H1 (cell line): ENCODE results near the gene MAPT. TPM values are rescaled to one million over a fixed set of nuclear protein-coding genes. Genes with fewer than 3 reads are reported as not detected.
A peak's percentile ranks its signal among the peaks of the same experiment; 100 is the strongest.

ENCODE experiments used
- CTCF ChIA-PET: fragments of 300-600 bp; sonication (Branson Sonifier 250); formaldehyde crosslinking; loops from one replicate; lab custom pipeline; 2021; ENCODE audit not compliant: partially characterized antibody; lab: Charles Lee
- POLR2A ChIA-PET: fragments of 300-600 bp; sonication (Branson Sonifier 250); formaldehyde crosslinking; loops from one replicate; lab custom pipeline; 2021; ENCODE audit warnings: inconsistent platforms; ENCODE audit not compliant: partially characterized antibody; lab: Charles Lee
- DNase-seq, 2 experiments: peaks; one replicate each; pipeline versions ENCODE4 v3.0.0 to v3.0.0-alpha.2; 2010 to 2022; ENCODE audit warnings: low spot score in 2 of 2, low read depth in 1 of 2, mixed read lengths in 1 of 2
- FAIRE-seq: peaks from 2 replicates; lab custom pipeline; 2011; peaks lifted over from hg19 to GRCh38; lab: Jason Lieb, UNC
- H2AFZ ChIP-seq: 2 replicates; pipeline ENCODE4 v1.8.1; 2012; ENCODE audit warnings: low read length, inconsistent platforms
- H2AK5ac ChIP-seq: 2 replicates; pipeline ENCODE4 v1.6.1; 2013; ENCODE audit warnings: low read depth, low read length
- H2BK120ac ChIP-seq: replicated peaks from 2 replicates; pipeline ENCODE3; 2013; ENCODE audit warnings: low read depth, low read length, inconsistent platforms
- H2BK12ac ChIP-seq: 2 replicates; pipeline ENCODE4 v1.6.1; 2013; ENCODE audit warnings: low read depth, low read length
- H2BK15ac ChIP-seq: 2 replicates; pipeline ENCODE4 v1.6.1; 2013; ENCODE audit warnings: low read length
- H2BK20ac ChIP-seq: 2 replicates; pipeline ENCODE4 v1.6.1; 2013; ENCODE audit warnings: low read length
- H2BK5ac ChIP-seq: 2 replicates; pipeline ENCODE4 v1.6.1; 2013; ENCODE audit warnings: low read depth, low read length
- H3K14ac ChIP-seq: 2 replicates; pipeline ENCODE4 v1.6.1; 2013; ENCODE audit warnings: inconsistent platforms; ENCODE audit not compliant: insufficient read length
- H3K18ac ChIP-seq: 2 replicates; pipeline ENCODE4 v1.6.1; 2013; ENCODE audit warnings: low read length; ENCODE audit errors: extremely low read depth
- H3K23ac ChIP-seq: 2 replicates; pipeline ENCODE4 v1.6.1; 2013; ENCODE audit warnings: inconsistent platforms; ENCODE audit not compliant: insufficient read length
- H3K23me2 ChIP-seq: 2 replicates; pipeline ENCODE4 v1.6.1; 2013; ENCODE audit warnings: low read depth, low read length
- H3K27ac ChIP-seq: 2 replicates; pipeline ENCODE4 v1.6.1; 2011; ENCODE audit warnings: low read depth, low read length, inconsistent platforms
- H3K27me3 ChIP-seq, 4 experiments: replicated peaks in 1 of 4; 1 replicate in 1 of 4; 2 replicates in 3 of 4; pipeline versions ENCODE4 v1.6.1 to v1.8.1; 2011 to 2013; ENCODE audit warnings: low read length in 3 of 4, mild to moderate bottlenecking in 3 of 4, inconsistent platforms in 2 of 4, mixed read lengths in 2 of 4, moderate library complexity in 1 of 4; ENCODE audit not compliant: control insufficient read depth in 3 of 4, insufficient read depth in 3 of 4; ENCODE audit errors: extremely low read depth in 1 of 4
- H3K36me3 ChIP-seq, 4 experiments: 2 replicates each; pipeline versions ENCODE4 v1.6.1 to v1.8.1; 2011 to 2013; ENCODE audit warnings: mild to moderate bottlenecking in 4 of 4, low read length in 3 of 4, moderate library complexity in 2 of 4, control low read depth in 1 of 4, inconsistent platforms in 1 of 4; ENCODE audit not compliant: insufficient read depth in 4 of 4, control insufficient read depth in 2 of 4
- H3K4ac ChIP-seq: replicated peaks from 2 replicates; pipeline ENCODE3; 2013; ENCODE audit warnings: low read length, low read depth, mixed read lengths, inconsistent platforms; ENCODE audit not compliant: insufficient read length
- H3K4me1 ChIP-seq, 4 experiments: replicated peaks in 1 of 4; 1 replicate in 1 of 4; 2 replicates in 3 of 4; pipeline versions ENCODE4 v1.6.1 to v1.8.1; 2011 to 2013; ENCODE audit warnings: low read length in 3 of 4, inconsistent platforms in 2 of 4, mixed read lengths in 1 of 4; ENCODE audit not compliant: insufficient read depth in 4 of 4, control insufficient read depth in 3 of 4
- H3K4me2 ChIP-seq, 2 experiments: 2 replicates each; pipeline versions ENCODE4 v1.6.1 to v1.8.1; 2011 to 2013; ENCODE audit warnings: low read depth in 2 of 2, low read length in 2 of 2, control low read depth in 1 of 2, inconsistent platforms in 1 of 2, mild to moderate bottlenecking in 1 of 2; ENCODE audit not compliant: insufficient read depth in 1 of 2
- H3K4me3 ChIP-seq, 4 experiments: fragments of 200-600, 300-600 bp in 1 of 4; sonication (generic), shearing (Covaris generic), sonication (Bioruptor Twin) in 1 of 4; 2 replicates each; pipeline versions ENCODE4 v1.5.1 to v1.8.1; 2011 to 2016; ENCODE audit warnings: low read length in 4 of 4, low read depth in 3 of 4, control low read depth in 2 of 4, inconsistent platforms in 2 of 4, mild to moderate bottlenecking in 2 of 4, mixed read lengths in 1 of 4, moderate library complexity in 1 of 4; ENCODE audit not compliant: insufficient read depth in 2 of 4; ENCODE audit errors: extremely low read depth in 1 of 4
- H3K56ac ChIP-seq: replicated peaks from 2 replicates; pipeline ENCODE3; 2013; ENCODE audit warnings: low read depth, mild to moderate bottlenecking, mixed read lengths, low read length, inconsistent platforms; ENCODE audit not compliant: insufficient read length
- H3K79me1 ChIP-seq: 2 replicates; pipeline ENCODE4 v1.6.1; 2013; ENCODE audit warnings: low read depth, low read length, control low read depth
- H3K79me2 ChIP-seq, 2 experiments: 2 replicates each; pipeline versions ENCODE4 v1.6.1 to v1.8.1; 2012 to 2013; ENCODE audit warnings: low read length in 2 of 2, mild to moderate bottlenecking in 2 of 2, inconsistent platforms in 1 of 2; ENCODE audit not compliant: insufficient read depth in 2 of 2, control insufficient read depth in 1 of 2
- H3K9ac ChIP-seq, 4 experiments: replicated peaks in 1 of 4; 1 replicate in 1 of 4; 2 replicates in 3 of 4; pipeline versions ENCODE4 v1.6.1 to v1.8.1; 2011 to 2013; ENCODE audit warnings: low read depth in 3 of 4, low read length in 3 of 4, control low read depth in 2 of 4, mild to moderate bottlenecking in 2 of 4, moderate library complexity in 2 of 4, inconsistent platforms in 1 of 4; ENCODE audit errors: extremely low read depth in 1 of 4
- H3K9me3 ChIP-seq, 2 experiments: 2 replicates each; pipeline versions ENCODE4 v1.6.1 to v1.8.1; 2012 to 2013; ENCODE audit warnings: mild to moderate bottlenecking in 2 of 2, moderate library complexity in 2 of 2, control low read depth in 1 of 2, inconsistent platforms in 1 of 2, low read depth in 1 of 2, low read length in 1 of 2, mixed read lengths in 1 of 2; ENCODE audit not compliant: insufficient read depth in 2 of 2
- H4K20me1 ChIP-seq, 2 experiments: replicated peaks in 1 of 2; 2 replicates each; pipeline versions ENCODE3 to v1.8.1; 2011 to 2013; ENCODE audit warnings: inconsistent platforms in 2 of 2, low read length in 2 of 2, mild to moderate bottlenecking in 1 of 2; ENCODE audit not compliant: insufficient read depth in 2 of 2, control insufficient read depth in 1 of 2
- H4K5ac ChIP-seq: 2 replicates; pipeline ENCODE4 v1.6.1; 2013; ENCODE audit warnings: low read length, low read depth, mixed read lengths, inconsistent platforms; ENCODE audit not compliant: insufficient read length
- H4K8ac ChIP-seq: 2 replicates; pipeline ENCODE4 v1.8.0; 2013; ENCODE audit warnings: mild to moderate bottlenecking, moderate library complexity, low read length, inconsistent platforms; ENCODE audit not compliant: insufficient read depth; ENCODE audit errors: extremely low read depth
- H4K91ac ChIP-seq: replicated peaks from 2 replicates; pipeline ENCODE3; 2013; ENCODE audit warnings: low read length, mixed read lengths, inconsistent platforms; ENCODE audit not compliant: insufficient read length
- ASH2L ChIP-seq: fragments of 200-600, 300-600 bp; sonication (generic); IDR thresholded peaks from one replicate; pipeline ENCODE4 v1.7.1; 2017; ENCODE audit warnings: low read length
- BACH1 ChIP-seq: IDR thresholded peaks from 2 replicates; pipeline ENCODE4 v1.6.1; 2012; ENCODE audit warnings: low read length, improper control_type of control experiment
- CHD2 ChIP-seq: IDR thresholded peaks from 2 replicates; pipeline ENCODE4 v1.6.1; 2012; ENCODE audit warnings: low read length, improper control_type of control experiment
- CTBP2 ChIP-seq: IDR thresholded peaks from 2 replicates; pipeline ENCODE4 v1.7.0; 2011; ENCODE audit warnings: borderline replicate concordance, mild to moderate bottlenecking, moderate library complexity, mixed read lengths, low read length; ENCODE audit not compliant: insufficient read depth, insufficient read length
- JUN ChIP-seq: IDR thresholded peaks from 2 replicates; pipeline ENCODE4 v1.6.1; 2011; ENCODE audit warnings: low read depth, mild to moderate bottlenecking, improper control_type of control experiment, low read length
- PHF8 ChIP-seq: fragments of 200-600 bp; sonication (generic); conservative IDR thresholded peaks from 2 replicates; pipeline ENCODE4 v1.7.1; 2012; ENCODE audit warnings: low read depth, mild to moderate bottlenecking, inconsistent platforms, low read length, moderate library complexity
- RBBP5 ChIP-seq: IDR thresholded peaks from 2 replicates; pipeline ENCODE4 v1.7.1; 2012; ENCODE audit warnings: low read depth, mild to moderate bottlenecking, inconsistent platforms, low read length, moderate library complexity, borderline replicate concordance
- WGBS, 2 experiments: shearing (Covaris generic) in 1 of 2; methylation state at CpG; one replicate each; pipeline versions ENCODE4 v1.1.6 to v1.1.7; 2013 to 2015; ENCODE audit warnings: low lambda C conversion rate in 2 of 2, mixed read lengths in 2 of 2, inconsistent platforms in 1 of 2, low coverage in 1 of 2, missing lambda C conversion rate in 1 of 2; ENCODE audit not compliant: insufficient replicate concordance in 2 of 2, insufficient coverage in 1 of 2, insufficient read length in 1 of 2; ENCODE audit errors: extremely low coverage in 1 of 2, missing lambda C conversion rate in 1 of 2; 5-methylcytosine and 5-hydroxymethylcytosine counted together
- long read RNA-seq, 2 experiments: library from RNA in 1 of 2; library from capped mRNA in 1 of 2; stranded (forward); transcript quantifications; one replicate each; pipeline ENCODE4 v2.0.0, GENCODE V29; 2021; ENCODE audit warnings: inconsistent platforms in 1 of 2
- polyA minus RNA-seq, 3 experiments: library from RNA; depleted of rRNA, polyadenylated mRNA; stranded (reverse); fragments of >200 nt; gene quantifications; 1 replicate in 2 of 3; 2 replicates in 1 of 3; pipeline ENCODE4 v1.2.3, GENCODE V29; 2011
- polyA plus RNA-seq, 7 experiments: library from polyadenylated mRNA; depleted of rRNA in 3 of 7; stranded (reverse) in 5 of 7; unstranded in 2 of 7; fragments of >200 nt in 5 of 7; fragments of 200-250 nt in 2 of 7; gene quantifications; 1 replicate in 5 of 7; 2 replicates in 1 of 7; 4 replicates in 1 of 7; pipeline versions ENCODE4 v1.2.1 to v1.2.3, GENCODE V29; 2011 to 2013; ENCODE audit warnings: missing spikeins in 2 of 7, mixed read lengths in 2 of 7
- total RNA-seq: library from RNA; stranded (reverse); fragmentation: NEBNext Ultra II Directional; extraction: Animal tissue kit (Norgen Biotek cat#: 25700); gene quantifications from 2 replicates; pipeline ENCODE4 v1.2.1, GENCODE V29; 2021
- TF ChIP-seq, protein P1 (sequence below): IDR thresholded peaks from 2 replicates; pipeline ENCODE4 v1.6.1; 2012; ENCODE audit warnings: inconsistent platforms

MAPT gene
- 1.7 and 2.4 TPM in 2 replicates for total RNA-seq
- polyA plus RNA-seq (2011; rRNA removed): 0.54 and 1.0 TPM in 2 replicates
- polyA plus RNA-seq (2011; cell fraction: cytosol; rRNA removed): 0.57 TPM
- 1.1 TPM for polyA plus RNA-seq (2011; cell fraction: nucleus; rRNA removed)
- 0.88 to 1.4 TPM (median 1.3 TPM) in 4 replicates for polyA plus RNA-seq (2012, experiment 1 of 2)
- 0.83 TPM for polyA plus RNA-seq (2012, experiment 2 of 2)
- 0.93 TPM for polyA plus RNA-seq (2013, experiment 1 of 2)
- polyA plus RNA-seq (2013, experiment 2 of 2): 0.99 TPM
- polyA minus RNA-seq (2011; rRNA and poly(A)+ RNA removed): 0.29 and 0.38 TPM in 2 replicates
- polyA minus RNA-seq (2011; cell fraction: cytosol; rRNA and poly(A)+ RNA removed): 0.22 TPM
- 0.60 TPM for polyA minus RNA-seq (2011; cell fraction: nucleus; rRNA and poly(A)+ RNA removed)
- long read RNA-seq, experiment 1, partial matches to known transcripts: 0 of 1 reads
- long read RNA-seq, experiment 1, other reads (novel, unspliced or antisense): 1 of 1 reads
- long read RNA-seq, experiment 2: 0 reads

DNA sequence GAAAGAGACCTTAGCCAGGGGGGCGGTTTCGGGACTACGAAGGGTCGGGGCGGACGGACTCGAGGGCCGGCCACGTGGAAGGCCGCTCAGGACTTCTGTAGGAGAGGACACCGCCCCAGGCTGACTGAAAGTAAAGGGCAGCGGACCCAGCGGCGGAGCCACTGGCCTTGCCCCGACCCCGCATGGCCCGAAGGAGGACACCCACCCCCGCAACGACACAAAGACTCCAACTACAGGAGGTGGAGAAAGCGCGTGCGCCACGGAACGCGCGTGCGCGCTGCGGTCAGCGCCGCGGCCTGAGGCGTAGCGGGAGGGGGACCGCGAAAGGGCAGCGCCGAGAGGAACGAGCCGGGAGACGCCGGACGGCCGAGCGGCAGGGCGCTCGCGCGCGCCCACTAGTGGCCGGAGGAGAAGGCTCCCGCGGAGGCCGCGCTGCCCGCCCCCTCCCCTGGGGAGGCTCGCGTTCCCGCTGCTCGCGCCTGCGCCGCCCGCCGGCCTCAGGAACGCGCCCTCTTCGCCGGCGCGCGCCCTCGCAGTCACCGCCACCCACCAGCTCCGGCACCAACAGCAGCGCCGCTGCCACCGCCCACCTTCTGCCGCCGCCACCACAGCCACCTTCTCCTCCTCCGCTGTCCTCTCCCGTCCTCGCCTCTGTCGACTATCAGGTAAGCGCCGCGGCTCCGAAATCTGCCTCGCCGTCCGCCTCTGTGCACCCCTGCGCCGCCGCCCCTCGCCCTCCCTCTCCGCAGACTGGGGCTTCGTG lies at the start of gene MAPT:
Gene MAPT, plus strand, starts transcription at position 533 of the 763 bp plus-strand sequence. CDS start 67,784 bp downstream, outside the sequence.
- no peak within 1 kb of the TSS for H2BK15ac ChIP-seq
- H2BK12ac ChIP-seq: 0 out of 2 replicates have a peak within 1 kb of the TSS, but pooled peaks have one; percentile 39
- H4K91ac ChIP-seq: peak within 1 kb of the TSS; percentile 45
- H3K9ac ChIP-seq: peak within 1 kb of the TSS in 3 of 4 experiments; percentile 20 to 38 (median 36); a peak in 5 of 7 replicates
- H2AFZ ChIP-seq: peak within 1 kb of the TSS; percentile 43
- H3K36me3 ChIP-seq: no peaks in the 10 kb centered on the region
- WGBS, 2 experiments: 4% methylated on average over 37 of the region's 97 CpGs; no CpG with 5 or more reads in 1 of the 2 experiments
- no peak within 1 kb of the TSS for H3K4ac ChIP-seq
- ChIA-PET CTCF (interaction anchor here (0.5 to 2.4 kb wide), 16 partner anchors 9 to 254 kb away, joined by 3 to 11 read pairs (median 4); partner anchors contain the start of gene CRHR1), POLR2A (interaction anchor here (1.1 to 1.6 kb wide), 5 partner anchors 9 to 379 kb away, joined by 3 to 8 read pairs (median 6); no protein-coding TSS in a partner anchor)
- peaks cover 22% of the 10 kb centered on the region; the same call in 1 of the 2 replicates for H3K23me2 ChIP-seq
- H2AK5ac ChIP-seq: no peak within 1 kb of the TSS
- DNase-seq (peak; percentile 84 to 96), FAIRE-seq (no peak)
- no peak within 1 kb of the TSS for H2BK120ac ChIP-seq
- H3K4me3 ChIP-seq: peak within 1 kb of the TSS; percentile 41 to 74 (median 67)
- H3K14ac ChIP-seq: no peak within 1 kb of the TSS
- peak within 1 kb of the TSS; percentile 79 for H4K8ac ChIP-seq
- H3K9me3 ChIP-seq: no peaks in the 10 kb centered on the region
- no peaks in the 10 kb centered on the region for H3K79me2 ChIP-seq
- H3K56ac ChIP-seq: no peak within 1 kb of the TSS
- H2BK5ac ChIP-seq: no peak within 1 kb of the TSS; the same call in 1 of the 2 replicates
- peaks cover 0 to 1% of the 10 kb centered on the region in 2 experiments for H4K20me1 ChIP-seq
- H3K4me2 ChIP-seq: peak within 1 kb of the TSS; percentile 83 to 96
- H3K79me1 ChIP-seq: no peaks in the 10 kb centered on the region
- H3K18ac ChIP-seq: peak within 1 kb of the TSS; percentile 87
- no peak within 1 kb of the TSS for H4K5ac ChIP-seq
- H3K23ac ChIP-seq: no peak within 1 kb of the TSS
- no peak within 1 kb of the TSS for H3K27ac ChIP-seq
- H3K4me1 ChIP-seq: peaks cover 0 to 20% (median 9%) of the 10 kb centered on the region in 4 experiments; a peak in 6 of 7 replicates
- peaks cover 39 to 60% (median 57%) of the 10 kb centered on the region in 4 experiments for H3K27me3 ChIP-seq
- no peak within 1 kb of the TSS for H2BK20ac ChIP-seq
- TF ChIP-seq CHD2 (no peak), RBBP5 (peak; percentile 82), JUN (no peak), CTBP2 (peak; percentile 24), BACH1 (no peak), ASH2L (peak; percentile 72), PHF8 (peak; percentile 57; the same call in 1 of the 2 replicates)
- TF ChIP-seq, protein P1, sequence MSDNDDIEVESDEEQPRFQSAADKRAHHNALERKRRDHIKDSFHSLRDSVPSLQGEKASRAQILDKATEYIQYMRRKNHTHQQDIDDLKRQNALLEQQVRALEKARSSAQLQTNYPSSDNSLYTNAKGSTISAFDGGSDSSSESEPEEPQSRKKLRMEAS: peak; percentile 96
